Mesenchymal stem cell (in vitro differentiated cells and primary cell): ENCODE measurements around the gene CHN2.

Experiments
- DNase-seq: peaks from one replicate; pipeline ENCODE4 v3.0.0-alpha.2; 2013
- H2AFZ ChIP-seq: one replicate; pipeline ENCODE4 v1.6.1; 2013; ENCODE audit warnings: low read depth, mild to moderate bottlenecking, control low read depth, inconsistent platforms, low read length, moderate library complexity
- H2AK5ac ChIP-seq: 2 replicates; pipeline ENCODE4 v1.6.1; 2013; ENCODE audit warnings: low read length, moderate library complexity, mild to moderate bottlenecking, inconsistent platforms; ENCODE audit not compliant: severe bottlenecking
- H2BK120ac ChIP-seq: one replicate; pipeline ENCODE4 v1.6.1; 2013; ENCODE audit warnings: low read depth, mild to moderate bottlenecking, inconsistent platforms, low read length, moderate library complexity
- H2BK12ac ChIP-seq, 2 experiments: one replicate each; pipeline ENCODE4 v1.6.1; 2013; ENCODE audit warnings: inconsistent platforms in 2 of 2, low read length in 2 of 2, mild to moderate bottlenecking in 2 of 2, moderate library complexity in 2 of 2, control low read depth in 1 of 2
- H2BK15ac ChIP-seq: one replicate; pipeline ENCODE4 v1.6.1; 2013; ENCODE audit warnings: mild to moderate bottlenecking, low read depth, inconsistent platforms; ENCODE audit not compliant: poor library complexity, severe bottlenecking
- H2BK5ac ChIP-seq: 2 replicates; pipeline ENCODE4 v1.6.1; 2013; ENCODE audit warnings: low read depth, mild to moderate bottlenecking, low read length, control low read depth, inconsistent platforms; ENCODE audit not compliant: poor library complexity, severe bottlenecking
- H3K14ac ChIP-seq, 2 experiments: one replicate each; pipeline ENCODE4 v1.6.1; 2013; ENCODE audit warnings: inconsistent platforms in 2 of 2, low read length in 2 of 2, control low read depth in 1 of 2, mild to moderate bottlenecking in 1 of 2, moderate library complexity in 1 of 2
- H3K18ac ChIP-seq, 2 experiments: one replicate each; pipeline ENCODE4 v1.6.1; 2013; ENCODE audit warnings: inconsistent platforms in 2 of 2, low read length in 2 of 2, control low read depth in 1 of 2, low read depth in 1 of 2, mild to moderate bottlenecking in 1 of 2
- H3K23ac ChIP-seq, 2 experiments: one replicate each; pipeline ENCODE4 v1.6.1; 2013; ENCODE audit warnings: inconsistent platforms in 2 of 2, low read length in 2 of 2, mild to moderate bottlenecking in 2 of 2, moderate library complexity in 2 of 2, control low read depth in 1 of 2
- H3K27ac ChIP-seq: 2 replicates; pipeline ENCODE4 v1.5.1; 2013; ENCODE audit warnings: mild to moderate bottlenecking, moderate library complexity, low read length, control low read depth, inconsistent platforms; ENCODE audit not compliant: poor library complexity, severe bottlenecking
- H3K27me3 ChIP-seq, 2 experiments: 2 replicates each; pipeline versions ENCODE4 v1.6.1 to v1.7.0; 2013; ENCODE audit warnings: low read length in 2 of 2, mild to moderate bottlenecking in 2 of 2, moderate library complexity in 2 of 2, control low read depth in 1 of 2, inconsistent platforms in 1 of 2; ENCODE audit not compliant: control insufficient read depth in 1 of 2, insufficient read depth in 1 of 2
- H3K36me3 ChIP-seq, 2 experiments: 2 replicates each; pipeline versions ENCODE4 v1.6.1 to v1.7.0; 2013; ENCODE audit warnings: low read length in 2 of 2, control low read depth in 1 of 2, inconsistent platforms in 1 of 2, low read depth in 1 of 2, mild to moderate bottlenecking in 1 of 2; ENCODE audit not compliant: insufficient read depth in 2 of 2, control insufficient read depth in 1 of 2
- H3K4ac ChIP-seq, 2 experiments: one replicate each; pipeline ENCODE4 v1.6.1; 2013; ENCODE audit warnings: inconsistent platforms in 2 of 2, low read length in 2 of 2, mild to moderate bottlenecking in 2 of 2, moderate library complexity in 2 of 2, control low read depth in 1 of 2, low read depth in 1 of 2
- H3K4me1 ChIP-seq: 2 replicates; pipeline ENCODE4 v1.6.1; 2013; ENCODE audit warnings: low read depth, low read length, control low read depth; ENCODE audit not compliant: control insufficient read depth, insufficient read depth
- H3K4me2 ChIP-seq: 2 replicates; pipeline ENCODE4 v1.6.1; 2013; ENCODE audit warnings: low read length, mild to moderate bottlenecking, inconsistent platforms; ENCODE audit not compliant: poor library complexity, severe bottlenecking
- H3K4me3 ChIP-seq, 2 experiments: 2 replicates each; pipeline versions ENCODE4 v1.5.1 to v1.7.0; 2013; ENCODE audit warnings: low read length in 2 of 2, mild to moderate bottlenecking in 2 of 2, control low read depth in 1 of 2, low read depth in 1 of 2; ENCODE audit not compliant: insufficient read depth in 1 of 2
- H3K79me1 ChIP-seq: replicated peaks from 2 replicates; pipeline ENCODE4 v1.6.1; 2013; ENCODE audit warnings: mild to moderate bottlenecking, control low read depth, low read length, inconsistent platforms; ENCODE audit not compliant: poor library complexity, severe bottlenecking
- H3K9ac ChIP-seq: 2 replicates; pipeline ENCODE4 v1.7.0; 2013; ENCODE audit warnings: mild to moderate bottlenecking, low read length, moderate library complexity
- H3K9me3 ChIP-seq: 2 replicates; pipeline ENCODE4 v1.7.0; 2013; ENCODE audit warnings: mild to moderate bottlenecking, low read length; ENCODE audit not compliant: control insufficient read depth
- H4K8ac ChIP-seq: one replicate; pipeline ENCODE4 v1.6.1; 2013; ENCODE audit warnings: inconsistent platforms, mild to moderate bottlenecking, low read length, moderate library complexity
- H4K91ac ChIP-seq: one replicate; pipeline ENCODE4 v1.6.1; 2013; ENCODE audit warnings: mild to moderate bottlenecking, low read length, inconsistent platforms
- WGBS: methylation state at CpG from one replicate; pipeline ENCODE4 v1.1.7; 2013; ENCODE audit warnings: mixed read lengths; 5-methylcytosine and 5-hydroxymethylcytosine counted together

The CHN2 gene

GRCh38 chr7:29239638-29240037, 45.1 kb downstream of the CHN2 start:
- Histone ChIP-seq H4K8ac (no peak overlapping the region), H2AFZ (no peak overlapping the region), H3K27me3 (peaks cover 4 to 6% of the 10 kb centered on the region in 2 experiments), H3K4me3 (no peak overlapping the region), H2BK12ac (no peak overlapping the region), H3K79me1 (no peaks in the 10 kb centered on the region), H3K18ac (no peak overlapping the region), H3K23ac (no peak overlapping the region), H4K91ac (no peak overlapping the region), H3K14ac (no peak overlapping the region), H3K4ac (no peak overlapping the region), H3K9me3 (no peaks in the 10 kb centered on the region), H3K27ac (no peak overlapping the region), H2BK5ac (no peak overlapping the region), H2BK120ac (no peak overlapping the region), H3K4me1 (no peaks in the 10 kb centered on the region), H3K36me3 (no peaks in the 10 kb centered on the region), H2AK5ac (no peak overlapping the region), H2BK15ac (no peak overlapping the region), H3K9ac (no peak overlapping the region), H3K4me2 (no peak overlapping the region)
- no CpG with 5 or more reads among the region's 1 CpG for WGBS
- no peak for DNase-seq

DNA sequence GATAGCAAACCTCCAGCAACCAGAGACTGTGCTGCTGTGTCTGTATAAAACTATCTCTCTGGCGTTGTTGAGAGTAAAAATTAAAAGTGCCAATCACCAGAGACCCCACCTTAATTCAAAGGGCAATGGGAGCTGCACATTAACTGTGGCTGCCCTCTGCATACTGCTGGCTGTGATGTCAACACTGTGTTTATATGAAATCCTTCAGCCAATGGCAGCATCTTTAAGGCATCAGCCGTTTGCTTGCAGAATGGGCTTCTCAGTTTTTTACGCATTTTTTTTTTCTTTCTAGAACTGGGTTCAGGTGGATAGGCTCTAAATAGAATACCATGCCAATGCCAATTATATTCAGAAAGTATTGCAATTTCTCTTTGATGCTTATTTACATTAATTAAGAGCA, 47.7 kb downstream of the CHN2 start:
- Histone ChIP-seq H3K4me1 (no peaks in the 10 kb centered on the region), H2AK5ac (no peak overlapping the region), H3K18ac (no peak overlapping the region), H3K23ac (no peak overlapping the region), H3K9me3 (no peaks in the 10 kb centered on the region), H2BK5ac (no peak overlapping the region), H3K27me3 (peaks cover 3 to 20% of the 10 kb centered on the region in 2 experiments), H3K4me2 (no peak overlapping the region), H2AFZ (no peak overlapping the region), H3K4me3 (no peak overlapping the region), H3K36me3 (no peaks in the 10 kb centered on the region), H3K4ac (no peak overlapping the region), H3K79me1 (no peaks in the 10 kb centered on the region), H3K14ac (no peak overlapping the region), H4K91ac (no peak overlapping the region), H3K27ac (no peak overlapping the region), H3K9ac (no peak overlapping the region), H2BK120ac (no peak overlapping the region), H4K8ac (no peak overlapping the region), H2BK15ac (no peak overlapping the region), H2BK12ac (no peak overlapping the region)
- 69% methylated on average over 2 of the region's 3 CpGs for WGBS
- no peak for DNase-seq

DNA sequence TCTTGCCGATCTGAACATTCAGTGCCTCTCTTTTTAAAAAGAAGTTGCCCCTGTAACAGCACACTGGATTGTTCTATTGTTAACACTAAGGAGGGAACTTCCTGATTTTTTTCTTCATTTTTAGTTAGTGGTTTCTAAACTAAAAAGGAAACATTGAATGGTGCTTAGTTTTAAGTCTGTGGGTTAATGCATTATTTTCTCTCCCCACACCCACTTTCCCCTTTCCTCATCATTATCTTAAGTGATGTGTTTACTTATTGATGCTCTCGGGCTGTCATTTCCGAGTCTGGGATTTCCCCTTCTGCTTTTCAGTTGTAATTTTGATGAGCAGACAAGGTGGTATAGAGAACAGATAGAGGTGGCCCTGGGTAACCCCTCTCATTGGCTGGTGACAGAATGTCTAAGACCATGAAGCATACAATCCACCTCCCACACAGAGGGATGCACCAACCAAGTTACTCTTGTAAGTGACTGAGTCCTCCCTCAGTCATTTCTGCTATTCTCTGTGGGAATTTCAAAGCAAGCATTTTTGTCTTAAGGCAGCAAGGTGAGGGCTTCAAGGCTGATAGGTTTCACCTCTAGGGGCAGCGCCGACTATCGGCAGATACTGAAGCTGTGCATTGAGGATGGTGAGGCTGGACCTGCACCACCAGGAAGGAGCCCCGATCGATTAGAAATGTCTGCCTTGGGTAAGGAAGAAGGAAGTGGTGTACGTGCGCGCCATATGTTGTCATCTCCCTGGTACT, 49.5 kb downstream of the CHN2 start:
- WGBS, result 87% methylated on average over 9 of the region's 11 CpGs
- no peak overlapping the region for H4K8ac ChIP-seq
- no peak overlapping the region for H3K23ac ChIP-seq
- no peak overlapping the region for H2BK120ac ChIP-seq
- no peak overlapping the region for H3K18ac ChIP-seq
- no peak overlapping the region for H3K4me2 ChIP-seq
- H3K27ac ChIP-seq, result no peak overlapping the region
- H2BK5ac ChIP-seq, result no peak overlapping the region
- H2BK15ac ChIP-seq, result no peak overlapping the region
- no peak overlapping the region for H3K4me3 ChIP-seq
- no peaks in the 10 kb centered on the region for H3K4me1 ChIP-seq
- no peak overlapping the region for H2AFZ ChIP-seq
- no peaks in the 10 kb centered on the region for H3K9me3 ChIP-seq
- H3K27me3 ChIP-seq, result peaks cover 3 to 21% of the 10 kb centered on the region in 2 experiments
- H3K14ac ChIP-seq, result no peak overlapping the region
- no peak overlapping the region for H3K9ac ChIP-seq
- H3K4ac ChIP-seq, result no peak overlapping the region
- H2BK12ac ChIP-seq, result no peak overlapping the region
- H2AK5ac ChIP-seq, result no peak overlapping the region
- DNase-seq, result no peak
- H3K36me3 ChIP-seq, result no peaks in the 10 kb centered on the region
- no peak overlapping the region for H4K91ac ChIP-seq
- H3K79me1 ChIP-seq, result no peaks in the 10 kb centered on the region

GRCh38 chr7:29247224-29247962, 52.8 kb downstream of the CHN2 start:
- Histone ChIP-seq H3K4me1 (no peaks in the 10 kb centered on the region), H4K8ac (no peak overlapping the region), H2BK120ac (no peak overlapping the region), H3K18ac (no peak overlapping the region), H3K36me3 (no peaks in the 10 kb centered on the region), H2BK5ac (no peak overlapping the region), H3K27me3 (peaks cover 3 to 21% of the 10 kb centered on the region in 2 experiments), H2AFZ (no peak overlapping the region), H2AK5ac (no peak overlapping the region), H4K91ac (no peak overlapping the region), H3K23ac (no peak overlapping the region), H3K27ac (no peak overlapping the region), H3K4ac (no peak overlapping the region), H3K4me2 (no peak overlapping the region), H3K9ac (no peak overlapping the region), H2BK12ac (peak overlapping the region in 1 of 2 experiments; percentile 3), H3K79me1 (no peaks in the 10 kb centered on the region), H3K9me3 (no peaks in the 10 kb centered on the region), H3K14ac (peak overlapping the region in 1 of 2 experiments; percentile 26), H3K4me3 (no peak overlapping the region), H2BK15ac (no peak overlapping the region)
- WGBS, result 79% methylated on average over 6 of the region's 6 CpGs
- no peak for DNase-seq
